GM19025 (cell line): ENCODE measurements around the gene PEPD.

ENCODE experiments used
- ATAC-seq: cut with Tn5 transposase; IDR thresholded peaks from one replicate; pipeline ENCODE4 v1.9.1; 2021; ENCODE audit warnings: mild to moderate bottlenecking, low read depth, moderate library complexity; ENCODE audit not compliant: unreplicated experiment

Gene PEPD

DNA sequence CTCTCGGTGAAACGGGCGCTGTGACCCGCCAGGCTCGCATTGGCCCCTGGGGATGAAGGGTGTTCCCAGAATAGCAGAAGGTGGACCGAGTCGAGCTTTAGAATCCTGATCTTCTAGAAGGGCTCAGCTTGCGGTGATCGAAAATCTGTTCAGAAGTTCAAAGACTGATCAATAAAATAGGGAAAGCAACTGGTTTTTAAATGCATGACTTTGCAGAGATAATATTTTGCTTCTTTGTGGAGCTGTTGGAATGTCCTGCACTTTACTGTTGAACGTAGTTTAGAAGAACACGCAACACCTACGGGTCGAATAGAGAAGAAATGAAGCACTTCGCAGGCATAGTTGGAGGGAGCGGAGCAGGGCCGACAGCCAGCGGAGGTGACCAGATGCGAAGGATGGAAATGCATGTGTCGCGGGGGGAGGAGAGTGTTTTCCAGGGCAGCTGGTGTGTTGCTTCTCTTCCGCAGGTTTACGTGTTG lies 147.3 kb downstream of the PEPD start:
- ATAC-seq: peak; percentile 28

DNA sequence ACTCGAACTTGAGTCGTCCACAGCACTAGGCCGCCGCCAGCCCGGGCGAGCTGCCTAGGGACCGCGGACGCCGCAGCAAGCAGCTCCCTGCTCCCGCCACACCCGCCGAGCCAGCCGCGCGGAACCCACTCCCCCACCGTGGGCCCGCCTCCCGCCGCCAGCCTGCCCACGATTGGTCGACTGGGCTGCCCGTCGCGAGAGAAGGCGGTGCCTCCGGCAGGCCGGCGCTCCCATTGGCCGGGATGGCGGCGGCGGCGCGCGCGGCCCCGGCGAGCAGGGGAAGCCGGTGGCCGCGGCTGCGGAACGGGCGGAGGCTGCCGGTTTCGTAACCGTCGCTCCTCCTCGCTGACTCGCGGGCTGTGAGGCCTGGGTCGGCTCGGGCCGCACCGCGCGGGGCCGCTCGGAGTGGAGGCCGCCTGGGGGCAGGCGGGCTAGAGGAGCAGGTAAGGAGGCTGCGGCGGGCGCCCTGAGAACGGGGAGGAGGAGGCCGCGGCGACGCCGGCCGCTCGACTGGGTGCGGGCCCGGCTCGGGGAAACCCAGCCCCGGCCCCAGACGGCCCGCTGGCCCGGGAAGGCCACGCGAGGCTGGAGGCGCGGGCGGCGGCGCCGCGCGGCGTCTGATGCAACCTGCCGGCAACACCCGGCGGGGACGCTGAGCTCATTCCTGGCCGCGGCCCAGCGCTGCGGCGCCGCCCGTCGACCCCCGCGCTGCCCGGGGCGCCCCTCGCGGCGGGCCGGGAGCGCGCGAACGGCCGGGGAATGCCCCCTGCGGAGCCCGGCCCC lies 147.9 kb downstream of the PEPD start, which contains the start of gene CEBPG:
Gene CEBPG (plus strand): TSS at position 257 of the 783 bp plus-strand sequence. CDS start 5,531 bp downstream, outside the sequence.
- ATAC-seq: peak; percentile 91

DNA sequence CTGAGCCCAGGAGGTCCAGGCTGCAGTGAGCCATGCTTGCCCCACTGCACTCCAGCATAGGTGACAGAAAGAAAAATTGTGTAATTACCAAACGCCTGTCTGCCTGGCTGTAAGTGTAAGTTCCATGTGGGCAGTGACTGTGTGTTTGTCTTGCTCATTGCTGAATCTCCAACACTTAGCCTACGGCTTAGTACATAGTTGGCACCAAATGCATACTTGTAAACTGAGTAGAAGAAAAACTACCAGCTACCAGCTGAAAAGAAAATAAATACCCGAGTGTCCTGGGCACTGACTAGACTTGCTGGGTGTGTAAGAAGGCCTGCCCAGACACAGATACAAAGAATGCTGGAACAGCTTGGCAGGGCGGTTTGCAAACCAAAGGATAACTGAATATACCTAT lies 150.8 kb downstream of the PEPD start:
- ATAC-seq: no peak

DNA sequence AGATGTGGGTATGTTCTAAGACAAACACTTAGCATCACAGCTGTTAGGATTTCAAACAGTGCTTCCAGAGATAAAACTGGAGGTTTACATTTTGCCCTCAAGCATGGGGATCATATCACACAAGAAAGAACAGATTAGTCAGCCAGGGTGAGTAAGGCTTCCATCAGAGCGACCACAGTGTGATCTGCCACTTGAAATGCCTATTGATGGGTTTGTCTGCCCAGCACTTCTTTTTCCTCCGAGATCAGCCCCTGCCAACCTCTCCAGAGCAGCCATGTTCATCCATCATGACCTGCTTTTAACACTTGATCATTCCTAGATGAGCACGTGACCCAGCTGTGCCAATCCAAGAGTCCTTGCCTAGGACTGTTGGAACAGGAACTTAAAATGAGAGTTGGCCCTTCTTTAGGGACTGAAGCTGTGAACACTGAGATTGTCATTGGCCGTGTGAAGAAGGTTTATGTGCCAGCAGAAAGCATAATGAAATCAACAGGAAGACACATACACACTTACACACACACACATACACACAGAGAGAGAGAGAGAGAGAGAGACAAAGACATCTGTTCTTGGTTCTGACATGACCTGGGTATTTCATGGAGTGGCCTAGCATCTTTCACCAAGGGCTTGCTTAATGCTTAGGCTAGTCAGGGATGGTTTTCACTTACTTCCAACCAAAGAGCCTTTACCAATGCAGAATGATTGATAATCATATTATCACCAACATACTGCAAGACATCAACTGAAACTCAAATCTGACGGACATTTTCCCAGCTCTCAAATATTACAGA lies 153.3 kb downstream of the PEPD start:
- ATAC-seq: no peak

DNA sequence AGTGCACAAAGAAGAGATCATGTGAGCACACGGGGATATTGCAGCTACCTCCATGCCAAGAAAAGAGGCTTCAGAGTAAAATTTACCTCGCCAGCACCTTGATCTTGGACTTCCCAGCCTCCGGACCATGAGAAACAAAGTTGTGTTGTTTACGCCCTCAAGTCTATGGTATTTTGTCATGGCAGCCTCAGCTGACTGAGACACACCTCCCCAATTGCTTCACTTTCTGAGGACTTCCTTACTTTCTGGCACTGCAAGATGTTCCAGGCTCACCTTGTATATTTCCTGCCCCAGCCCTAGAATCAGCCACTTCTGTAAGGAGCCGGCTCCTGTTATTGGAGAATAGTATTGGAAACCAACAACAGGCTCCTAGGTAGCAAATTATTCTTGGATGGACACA lies 154.7 kb downstream of the PEPD start:
- no peak for ATAC-seq

DNA sequence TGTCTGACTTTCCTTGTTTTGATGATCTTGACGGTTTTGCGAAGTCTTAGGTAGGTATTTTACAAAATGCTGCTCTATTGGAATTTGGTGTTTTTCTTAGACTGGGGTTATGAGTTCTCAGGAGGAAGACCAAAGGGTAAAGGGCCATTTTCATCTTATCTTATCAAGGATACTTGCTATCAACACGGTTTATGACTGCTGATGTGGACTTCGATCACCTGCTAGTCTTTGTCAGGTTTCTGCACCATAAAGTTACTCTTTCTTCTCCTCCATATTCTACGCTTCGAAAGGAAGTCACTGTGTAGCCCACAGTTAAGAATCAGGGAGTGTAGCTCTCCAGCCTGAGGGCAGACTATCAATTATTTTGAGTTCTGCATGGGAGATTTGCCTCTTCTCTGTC lies 155.5 kb downstream of the PEPD start:
- ATAC-seq: no peak

DNA sequence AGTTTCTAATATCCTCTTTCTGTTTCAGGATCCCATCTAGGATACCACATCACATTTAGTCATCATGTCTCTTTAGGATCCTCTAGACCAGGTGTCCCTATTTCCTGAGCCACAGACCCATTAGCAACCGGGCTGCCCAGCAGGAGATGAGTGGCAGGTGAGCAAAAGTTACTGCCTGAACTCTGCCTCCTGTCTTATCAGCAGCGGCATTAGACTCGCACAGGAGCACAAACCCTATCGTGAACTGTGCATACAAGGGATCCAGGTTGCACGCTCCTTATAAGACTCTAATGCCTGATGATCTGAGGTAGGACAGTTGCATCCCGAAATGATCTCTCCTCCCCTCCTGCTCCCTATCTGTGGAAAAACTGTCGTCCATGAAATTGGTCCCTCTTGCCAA lies 155.9 kb downstream of the PEPD start:
- ATAC-seq: no peak

DNA sequence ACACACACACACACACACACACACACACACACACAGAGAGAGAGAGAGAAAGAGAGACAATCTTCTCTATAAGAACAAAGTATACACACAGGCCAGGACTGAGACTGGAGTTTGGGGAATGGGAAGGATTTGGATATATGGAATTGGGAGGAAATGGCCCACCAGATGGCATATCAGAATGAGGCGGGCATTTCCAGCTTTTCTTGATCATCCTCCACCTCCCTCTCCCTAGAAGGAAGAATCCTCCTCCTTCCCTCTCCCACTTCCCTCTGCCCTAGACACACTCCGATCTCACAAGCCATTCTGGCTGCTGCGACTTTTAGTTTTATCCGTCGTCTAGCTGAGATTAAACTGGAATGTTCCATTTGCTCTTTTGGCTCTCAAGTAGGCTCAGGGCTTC lies 158.1 kb downstream of the PEPD start:
- no peak for ATAC-seq

DNA sequence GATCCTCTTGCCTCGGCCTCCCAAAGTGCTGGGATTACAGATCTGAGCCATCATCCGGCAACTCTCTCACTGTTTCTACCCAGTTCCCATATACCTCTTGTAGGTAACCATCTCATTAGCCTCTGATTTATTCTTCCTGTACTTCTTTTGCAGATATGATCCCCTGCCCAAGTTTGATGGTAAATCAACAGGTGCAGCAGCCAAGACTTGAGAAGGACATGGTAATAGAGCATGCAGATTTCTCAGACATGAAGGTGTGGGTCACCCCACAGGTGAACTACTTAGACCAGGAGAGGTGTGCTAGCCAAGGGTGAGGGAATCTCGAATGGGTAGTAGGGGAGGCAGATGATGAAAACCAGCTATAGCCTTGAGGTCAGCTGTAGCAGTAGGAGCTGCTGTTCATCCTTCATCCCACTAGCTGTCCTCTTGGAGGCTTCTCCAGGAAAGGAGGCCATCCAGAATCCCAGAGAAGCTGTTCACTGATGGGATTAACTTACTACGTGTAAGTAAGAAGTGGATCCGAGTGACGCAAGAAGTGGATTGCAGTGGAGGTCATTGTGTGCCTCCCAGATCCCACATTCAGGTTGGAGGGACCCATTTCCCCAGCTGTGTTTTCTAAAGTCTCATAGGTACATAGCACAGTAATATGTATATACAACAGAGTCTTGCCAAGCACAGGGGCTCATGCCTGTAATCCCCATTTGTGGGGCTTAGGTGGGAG lies 158.9 kb downstream of the PEPD start:
- no peak for ATAC-seq

DNA sequence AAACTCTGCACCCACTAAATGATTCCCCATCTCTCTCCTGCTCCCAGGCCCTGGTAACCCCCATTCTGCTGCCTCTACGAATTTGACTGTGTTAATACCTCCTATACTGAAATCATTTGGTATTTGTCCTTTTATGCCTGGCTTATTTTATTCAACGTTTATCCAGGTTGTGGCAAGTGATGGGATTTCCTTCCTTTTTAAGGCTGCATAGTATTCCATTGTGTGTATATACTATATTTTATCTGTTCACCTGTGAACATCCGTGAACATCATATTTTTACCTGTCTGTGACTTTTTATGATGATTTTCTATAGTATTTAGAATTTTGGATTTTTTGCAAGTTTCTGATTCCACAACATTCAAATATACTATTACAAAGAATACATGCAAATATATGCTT lies 162.0 kb downstream of the PEPD start:
- no peak for ATAC-seq

DNA sequence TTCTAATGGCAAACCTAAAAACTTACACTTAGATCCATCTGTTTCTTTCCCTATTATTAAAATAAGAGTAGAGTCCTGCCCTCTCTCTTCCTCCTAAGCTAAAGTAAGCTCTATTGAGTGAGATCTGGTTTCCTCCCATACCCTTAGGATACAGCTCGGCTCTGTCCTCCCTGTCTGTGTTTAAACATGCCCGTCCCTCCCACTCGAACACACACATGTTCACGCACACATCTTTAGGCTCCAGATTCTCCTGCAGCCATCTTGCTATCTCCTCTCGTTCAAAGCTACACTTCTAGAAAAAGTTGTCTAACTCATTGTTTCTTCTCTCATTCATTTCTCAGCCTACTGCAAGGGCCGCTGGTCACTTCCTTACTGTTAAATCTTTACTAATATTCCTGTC lies 163.2 kb downstream of the PEPD start:
- ATAC-seq: no peak

DNA sequence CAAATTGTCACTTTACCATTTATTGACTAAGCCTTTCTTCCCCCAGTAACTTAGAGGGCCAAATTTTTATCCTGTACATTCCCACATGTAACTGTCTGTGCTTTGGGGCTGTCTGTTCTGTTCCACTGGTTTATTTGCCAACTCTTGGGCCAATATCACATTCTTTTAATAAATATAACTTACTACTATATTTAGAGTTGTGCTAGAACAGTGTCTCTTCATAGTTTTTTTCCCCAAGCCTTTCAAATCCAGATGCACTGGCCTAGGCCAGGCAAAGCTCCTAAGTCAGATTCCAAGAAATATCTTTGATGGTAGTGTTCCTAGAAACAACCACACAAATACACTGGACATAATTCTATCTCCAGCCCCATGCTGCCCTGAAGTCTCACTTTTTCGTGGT lies 164.0 kb downstream of the PEPD start:
- no peak for ATAC-seq

DNA sequence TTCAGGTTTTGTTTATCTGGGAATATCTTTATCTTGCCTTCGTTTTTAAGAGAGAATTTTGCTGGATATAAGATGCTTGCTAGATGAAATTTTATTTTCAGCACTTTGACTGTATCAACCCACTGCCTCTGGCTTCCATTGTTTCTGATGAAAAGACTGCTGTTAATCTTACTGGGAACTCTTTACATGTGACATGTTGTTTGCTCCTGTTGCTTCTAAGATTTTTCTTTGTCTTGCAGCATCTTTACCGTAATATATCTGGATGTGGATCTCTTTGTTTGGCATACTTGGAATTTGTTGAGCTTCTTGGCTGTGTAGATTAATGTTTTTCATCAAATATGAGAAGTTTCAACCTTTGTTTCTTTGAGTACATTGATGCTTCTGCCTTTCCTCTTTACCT lies 166.1 kb downstream of the PEPD start:
- no peak for ATAC-seq

DNA sequence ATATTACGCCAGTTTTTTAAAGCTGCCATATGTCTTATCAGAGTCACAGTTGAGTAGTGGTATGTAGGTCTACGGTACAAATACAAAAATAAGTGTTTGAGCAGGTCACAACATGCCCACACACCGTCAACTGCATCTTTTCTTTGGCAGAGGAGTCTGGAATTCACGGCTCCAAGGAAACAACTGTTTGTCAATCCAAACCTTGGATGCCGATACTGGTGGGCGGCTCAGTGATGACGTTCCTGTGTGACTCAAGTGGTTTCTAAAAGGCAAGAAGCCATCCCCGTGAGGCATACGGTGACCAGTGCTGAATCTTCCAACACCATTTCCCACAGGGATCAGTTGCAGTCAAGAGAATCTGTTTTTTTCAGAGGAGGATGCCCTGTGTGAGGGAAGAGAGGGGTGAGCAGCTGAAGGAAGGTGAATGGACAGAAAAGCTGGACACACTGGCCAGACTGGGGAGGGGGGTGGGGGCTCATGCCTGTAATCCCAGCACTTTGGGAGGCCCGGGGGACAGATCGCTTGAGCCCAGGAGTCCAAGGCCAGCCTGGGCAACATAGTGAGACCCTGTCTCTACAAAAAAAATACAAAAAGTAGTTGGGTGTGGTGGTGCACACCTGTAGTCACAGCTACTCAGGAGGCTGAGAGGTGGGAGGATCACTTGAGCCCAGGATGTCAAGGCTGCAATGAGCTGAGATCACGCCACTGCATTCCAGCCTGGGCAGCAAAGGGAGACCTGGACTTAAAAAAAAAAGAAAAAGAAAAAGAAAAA lies 170.9 kb downstream of the PEPD start:
- no peak for ATAC-seq

DNA sequence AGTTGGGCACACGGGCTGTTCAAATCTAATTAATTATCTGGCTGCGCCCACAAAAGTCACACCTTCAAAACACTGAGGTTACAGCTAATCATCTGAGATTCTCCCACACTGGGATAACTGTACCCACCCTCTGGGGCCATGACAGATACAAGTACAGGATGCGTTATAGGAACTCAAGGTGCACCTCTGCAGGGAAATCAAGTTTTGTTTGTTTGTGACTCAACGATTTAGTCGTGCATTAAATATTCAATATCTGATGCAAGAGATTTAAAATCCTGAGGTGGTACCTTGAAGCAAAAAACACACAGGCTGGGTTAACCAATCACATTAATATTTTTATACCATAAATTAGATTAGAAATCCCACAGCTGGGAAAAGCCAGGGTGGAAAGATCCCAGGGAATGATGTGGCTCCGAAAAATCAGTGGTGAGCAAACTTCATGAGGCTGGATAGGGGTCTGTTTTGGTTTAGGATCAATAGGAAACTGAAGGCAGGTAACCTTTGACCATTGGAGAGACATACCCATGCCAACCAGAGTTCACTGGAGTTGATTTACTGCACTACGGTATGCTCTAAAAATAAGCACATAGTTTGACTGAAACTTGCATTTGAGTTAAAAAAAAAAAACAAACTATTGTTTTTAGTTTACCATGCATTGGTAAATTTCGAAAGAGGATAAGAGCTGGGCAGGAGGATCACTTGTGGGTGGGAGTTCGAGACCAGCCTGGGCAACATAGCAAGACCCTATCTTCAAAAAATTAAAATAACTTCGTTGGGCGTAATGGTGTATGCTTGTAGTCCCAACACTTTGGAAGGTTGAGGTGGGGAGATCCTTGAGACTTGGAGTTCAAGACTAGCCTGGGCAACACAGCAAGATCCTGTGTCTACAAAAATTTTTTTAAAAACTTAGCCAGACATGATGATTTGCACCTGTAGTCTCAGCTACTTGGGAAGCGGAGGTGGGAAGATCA lies 172.0 kb downstream of the PEPD start:
- no peak for ATAC-seq

DNA sequence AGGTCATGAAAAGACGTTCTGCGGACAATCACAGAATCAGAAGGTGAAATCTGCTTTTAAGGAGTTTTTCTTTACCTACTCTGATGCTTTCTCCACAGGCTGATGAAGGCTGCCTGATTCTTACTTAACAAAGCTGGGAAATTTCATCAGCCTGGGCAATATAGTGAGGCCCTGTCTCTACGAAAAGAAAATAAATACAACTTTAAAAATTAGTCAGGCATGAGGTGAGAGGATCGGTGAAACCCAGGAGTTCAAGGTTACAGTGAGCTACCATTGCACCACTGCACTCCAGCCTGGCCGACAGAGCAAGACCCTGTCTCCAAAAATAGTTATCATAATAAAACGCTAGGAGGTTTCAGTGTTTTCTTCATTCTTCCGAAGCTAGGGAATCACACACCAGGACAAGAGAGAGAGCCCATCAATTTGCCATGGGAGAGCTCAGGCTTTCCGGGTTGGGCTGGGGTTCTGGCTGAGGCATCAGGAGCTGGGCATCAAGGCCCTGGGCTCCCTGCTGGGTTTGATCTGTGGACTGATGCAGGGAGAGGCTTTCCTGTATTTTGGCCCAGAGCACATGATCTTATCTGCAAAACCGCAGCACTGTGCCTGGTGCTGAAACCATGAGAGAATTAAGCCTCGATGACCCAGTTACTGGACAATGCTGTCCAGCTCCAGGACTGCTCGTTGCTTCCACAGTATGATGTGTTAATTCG lies 173.1 kb downstream of the PEPD start:
- ATAC-seq: no peak

DNA sequence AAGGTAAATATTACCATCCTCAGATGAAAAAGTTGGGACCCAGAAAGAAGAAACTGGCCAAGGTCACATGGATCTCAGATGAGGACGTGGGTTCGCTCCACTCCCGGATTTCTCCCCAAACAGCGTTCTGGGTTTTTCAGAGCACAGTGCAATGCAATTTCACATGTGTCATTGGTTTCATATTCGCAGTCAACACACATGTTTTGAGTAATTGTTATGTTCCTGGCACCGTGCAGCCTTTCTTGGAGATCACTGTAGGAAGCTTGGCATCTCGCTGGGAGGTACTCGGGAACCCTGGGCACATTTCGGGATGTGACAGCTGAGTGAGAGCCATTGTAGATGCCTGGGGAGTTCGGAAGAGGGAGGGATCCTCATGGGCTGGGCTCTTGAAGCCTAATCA lies 174.3 kb downstream of the PEPD start:
- no peak for ATAC-seq

DNA sequence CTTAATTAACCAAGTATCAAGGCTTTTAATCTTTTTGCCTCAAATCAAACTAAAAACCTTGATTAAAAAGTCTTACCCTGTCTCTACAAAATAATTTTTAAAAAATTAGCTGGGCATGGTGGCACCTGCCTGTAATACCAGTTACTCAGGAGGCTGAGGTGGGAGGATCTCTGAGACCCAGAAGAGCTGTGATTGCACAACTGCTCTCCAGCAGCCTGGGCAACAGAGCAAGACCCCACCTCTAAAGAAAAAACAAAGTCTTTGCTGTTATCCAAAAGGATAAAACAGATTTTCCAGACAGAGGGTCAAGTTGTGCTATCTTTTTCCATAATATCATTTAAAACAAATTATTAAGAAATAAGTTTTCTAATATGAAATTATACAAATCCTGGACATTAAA lies 174.9 kb downstream of the PEPD start:
- no peak for ATAC-seq

DNA sequence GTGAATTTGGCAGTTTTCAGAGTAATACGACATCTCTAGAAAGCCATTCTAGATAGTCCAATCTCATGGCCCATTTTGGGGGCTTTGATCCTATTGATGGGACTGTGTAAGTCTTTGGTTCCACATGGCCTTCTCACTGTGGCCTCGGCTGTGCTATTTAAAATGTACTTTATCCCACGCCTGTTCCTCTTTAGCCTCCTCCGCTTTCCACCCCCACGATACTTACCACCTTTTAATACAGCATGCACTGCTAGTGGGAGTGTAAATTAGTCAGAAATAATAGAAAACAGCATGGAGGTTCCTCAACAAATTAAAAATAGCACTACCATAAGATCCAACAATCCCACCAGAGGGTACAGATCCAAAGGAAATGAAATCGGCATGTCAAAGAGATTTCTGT lies 176.4 kb downstream of the PEPD start:
- ATAC-seq: no peak
